Activated naive CD4-positive, alpha-beta T cell (primary cell): ENCODE results near the gene DRAP1.

Experiments
- DNase-seq, 4 experiments: peaks; one replicate each; lab custom pipeline; 2025; lab: John Stamatoyannopoulos, UW

Gene DRAP1

GRCh38 chr11:65903715-65904114 lies 15.5 kb upstream of the DRAP1 start:
- DNase-seq = no peak

DNA sequence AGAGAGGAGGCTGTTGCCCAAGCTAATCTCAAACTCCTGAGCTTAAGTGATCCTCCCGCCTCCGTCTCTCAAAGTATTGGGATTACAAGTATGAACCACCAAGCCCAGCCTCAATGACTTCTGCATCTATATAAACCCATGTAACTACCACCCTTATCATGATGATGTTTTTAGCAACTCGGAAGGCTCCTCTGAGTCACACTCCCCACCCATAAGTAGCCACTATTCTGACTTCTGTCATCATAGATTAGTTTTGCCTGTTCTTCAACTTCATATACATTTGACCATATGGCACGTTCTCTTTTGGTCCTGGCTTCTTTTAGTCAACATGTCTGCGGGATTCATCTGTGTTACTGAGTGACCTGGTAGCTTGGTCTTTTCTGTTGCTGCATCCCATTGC lies 12.6 kb upstream of the DRAP1 start:
- DNase-seq = no peak

DNA sequence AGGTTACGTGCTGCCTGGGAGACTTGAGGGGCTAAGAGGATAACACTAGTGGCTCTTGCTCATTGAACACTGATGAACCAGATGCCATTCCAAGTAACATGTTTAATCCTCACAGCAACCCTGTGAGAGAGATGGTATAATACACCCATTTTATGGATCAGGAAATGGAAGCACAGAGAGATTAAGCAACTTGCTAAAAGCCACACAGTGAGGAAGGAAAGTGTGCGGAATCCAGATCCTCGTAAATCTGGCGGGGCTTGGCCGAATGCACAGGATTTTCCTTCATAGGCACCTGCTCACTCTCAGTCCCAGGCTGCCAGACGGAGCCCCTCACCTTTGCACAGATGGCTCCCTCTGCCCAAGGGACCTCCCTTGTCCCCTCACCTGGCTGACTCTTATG lies 11.3 kb upstream of the DRAP1 start:
- DNase-seq = no peak

DNA sequence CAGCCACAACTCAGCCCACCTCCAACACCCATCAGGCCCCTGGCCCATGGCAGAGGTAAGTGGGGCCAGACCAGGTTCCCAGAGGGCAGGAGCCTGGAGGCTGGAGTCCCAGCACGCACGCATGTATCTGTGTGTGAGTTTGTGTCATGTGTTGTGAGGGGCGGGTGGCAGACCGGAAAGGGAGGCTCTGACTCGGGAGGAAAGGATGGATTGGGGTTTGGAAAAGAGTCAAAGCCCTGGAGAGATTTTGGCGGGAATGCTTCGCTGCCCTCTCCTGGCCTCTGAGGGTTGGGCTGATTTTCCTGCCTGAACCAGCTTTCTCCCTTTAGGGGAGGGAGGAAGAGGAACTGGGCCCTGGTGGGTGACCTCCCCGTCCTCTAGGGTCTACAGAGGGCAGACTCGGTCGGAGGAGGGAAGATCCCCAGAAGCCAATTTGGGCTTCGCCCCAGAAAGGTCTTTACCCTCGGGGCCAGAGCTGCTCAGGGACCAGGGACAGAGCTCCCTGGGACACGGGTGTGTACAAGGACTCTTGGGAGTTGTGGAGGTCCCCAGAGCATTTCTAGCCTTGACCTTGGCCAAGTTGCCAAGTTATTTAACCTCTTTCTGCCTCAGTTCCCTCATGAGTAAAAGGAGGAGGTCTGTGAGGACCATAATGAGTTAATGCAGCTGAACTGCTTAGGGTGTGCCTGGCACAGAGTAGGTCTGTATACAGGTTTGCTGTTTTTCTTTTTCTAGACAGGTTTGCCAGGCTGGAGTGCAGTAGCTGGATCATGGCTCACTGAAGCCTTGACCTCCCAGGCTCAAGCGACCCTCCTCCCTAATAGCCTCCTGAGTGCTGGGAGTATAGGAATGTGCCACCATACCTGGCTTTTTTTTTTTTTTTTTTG lies 7.3 kb upstream of the DRAP1 start:
- DNase-seq = no peak

GRCh38 chr11:65912845-65913244 lies 6.4 kb upstream of the DRAP1 start:
- no peak for DNase-seq

DNA sequence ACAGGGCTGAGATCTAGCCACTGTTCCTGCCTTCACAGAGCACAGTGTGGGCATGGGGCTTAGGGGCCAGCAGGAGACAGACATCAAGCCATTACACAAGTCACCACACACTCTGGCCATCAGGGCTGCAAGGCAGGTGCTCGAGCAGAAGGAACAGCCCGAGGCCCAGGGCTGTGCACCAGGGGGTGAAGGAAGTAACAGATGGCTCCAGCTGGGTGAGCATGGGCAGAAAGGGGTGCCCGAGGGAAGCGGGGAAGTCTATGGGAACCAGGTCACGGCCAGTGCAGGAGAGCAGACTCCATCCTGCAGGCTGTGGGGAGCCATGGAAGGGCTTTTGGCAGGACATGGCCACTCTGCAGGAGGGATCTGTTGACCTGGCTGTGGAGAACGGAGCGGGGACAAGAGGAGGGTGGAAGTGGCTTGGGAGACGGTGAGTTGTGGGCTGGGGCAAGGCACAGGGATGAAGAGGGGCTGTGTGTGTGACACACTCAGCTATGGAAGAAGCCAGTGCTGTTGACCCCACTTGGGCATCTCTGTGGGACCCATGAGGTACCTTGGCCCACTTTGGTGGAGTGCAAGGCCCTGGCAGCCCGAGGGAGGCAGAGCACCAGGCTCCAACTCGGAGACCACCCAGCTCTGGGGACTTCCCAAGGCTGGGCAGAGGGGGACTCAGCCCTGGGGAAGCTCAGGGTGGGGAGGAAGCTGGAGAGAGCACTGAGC lies 4.0 kb upstream of the DRAP1 start:
- no peak for DNase-seq

DNA sequence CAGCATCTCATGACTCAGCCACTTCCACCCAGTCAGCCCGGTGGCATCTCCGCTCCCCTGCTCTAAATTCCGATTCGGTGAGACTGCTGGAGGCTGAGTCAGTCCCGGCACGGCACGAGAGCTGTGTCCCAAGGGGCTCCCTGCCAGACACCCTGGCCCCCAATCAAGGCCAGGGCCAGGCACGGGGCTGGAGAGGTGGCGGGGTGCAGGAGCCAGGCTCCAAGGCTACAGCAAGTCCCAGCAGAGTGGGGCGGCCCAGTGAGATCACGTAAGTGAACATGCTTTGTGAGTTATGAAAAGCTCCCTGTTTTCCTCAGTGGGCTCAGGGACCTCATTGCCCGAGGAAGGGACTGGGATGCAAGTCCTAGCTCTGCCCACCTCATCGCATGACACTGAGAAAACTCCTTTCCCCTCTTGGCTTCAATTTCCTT lies 3.4 kb upstream of the DRAP1 start:
- no peak for DNase-seq

DNA sequence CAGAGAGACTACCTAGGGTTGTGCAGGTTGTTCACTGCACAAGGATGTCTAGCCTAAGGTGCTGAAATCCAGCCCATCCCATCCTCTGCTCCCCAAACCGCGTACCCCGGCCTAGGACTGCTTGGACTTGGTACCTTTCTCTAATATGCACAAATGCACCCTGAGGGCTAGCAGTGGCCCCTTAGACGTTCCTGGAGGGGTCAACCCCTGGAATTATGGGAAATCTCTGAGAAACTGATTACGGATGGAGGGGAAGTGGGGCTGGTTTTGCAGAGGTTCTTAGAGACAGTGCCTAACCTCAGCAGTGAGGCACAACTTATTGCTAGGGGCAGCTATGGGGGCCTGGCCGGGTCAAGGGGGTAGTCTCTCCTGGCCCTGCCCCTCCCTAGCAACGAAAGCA lies 2.8 kb upstream of the DRAP1 start:
- no peak for DNase-seq

- no peak for DNase-seq
These were observed 2.2 kb upstream of the DRAP1 start for GRCh38 chr11:65917077-65917433.

GRCh38 chr11:65917434-65918210 lies 1.6 kb upstream of the DRAP1 start:
- no peak for DNase-seq

DNA sequence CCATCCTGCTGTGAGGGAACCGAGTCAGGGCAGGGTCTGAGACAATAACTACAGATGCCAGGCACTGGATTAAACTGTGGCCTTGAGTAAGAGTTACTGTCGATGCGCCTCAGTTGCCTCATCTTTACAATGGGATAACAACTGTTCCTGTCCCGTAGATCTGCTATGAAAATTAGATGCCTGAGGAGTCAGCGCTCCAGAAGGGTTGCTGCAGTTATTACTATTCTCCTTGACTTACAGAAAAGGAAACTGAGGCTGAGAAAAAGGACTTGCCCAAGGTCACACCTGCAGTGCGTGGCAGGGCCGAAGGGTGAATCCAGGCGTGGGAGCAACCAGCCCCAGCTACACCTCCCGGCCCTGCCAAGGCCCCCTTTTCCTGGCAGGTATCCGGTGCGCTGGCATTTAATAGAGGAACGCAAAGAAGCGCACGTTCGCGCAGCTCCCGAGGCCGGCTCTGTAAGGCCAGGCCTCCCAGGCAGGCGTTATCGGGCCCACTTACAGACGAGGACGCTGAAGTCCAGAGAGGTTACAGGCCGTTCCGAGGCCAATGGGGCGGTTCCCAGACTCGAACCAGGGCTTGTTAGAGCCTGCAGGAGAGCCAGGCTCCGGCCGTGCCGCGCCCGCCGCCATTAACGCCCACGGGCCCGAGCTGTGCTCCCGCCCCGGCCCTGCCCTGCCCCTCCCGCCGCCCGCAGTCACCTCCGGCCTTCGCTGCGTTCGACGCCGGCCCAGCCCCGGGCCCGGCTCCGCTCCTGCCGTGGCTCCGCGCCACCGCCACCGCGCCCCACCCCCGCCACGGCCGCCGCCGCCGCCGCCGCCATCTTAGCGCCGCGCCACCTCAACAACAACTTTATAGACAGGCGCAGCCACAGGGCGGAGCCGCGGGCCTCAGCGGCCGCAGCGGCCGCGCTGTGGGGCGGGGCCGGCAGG lies 750 bp upstream of the DRAP1 start, which contains the start of gene C11orf68:
Gene C11orf68, minus strand, starts transcription at position 852 of the 930 bp plus-strand sequence. Its CDS starts 31 bp downstream, at position 821.
- DNase-seq = peak in 2 of 4 experiments; percentile 32 to 58

GRCh38 chr11:65919573-65920371 lies 546 bp downstream of the DRAP1 start:
- DNase-seq = peak in 3 of 4 experiments; percentile 56 to 70 (median 61)

GRCh38 chr11:65920372-65920802 lies 1.2 kb downstream of the DRAP1 start:
- DNase-seq = no peak

GRCh38 chr11:65921033-65921555 lies 1.9 kb downstream of the DRAP1 start:
- DNase-seq = no peak

- no peak for DNase-seq
These were observed 2.6 kb downstream of the DRAP1 start for GRCh38 chr11:65921876-65922275.

DNA sequence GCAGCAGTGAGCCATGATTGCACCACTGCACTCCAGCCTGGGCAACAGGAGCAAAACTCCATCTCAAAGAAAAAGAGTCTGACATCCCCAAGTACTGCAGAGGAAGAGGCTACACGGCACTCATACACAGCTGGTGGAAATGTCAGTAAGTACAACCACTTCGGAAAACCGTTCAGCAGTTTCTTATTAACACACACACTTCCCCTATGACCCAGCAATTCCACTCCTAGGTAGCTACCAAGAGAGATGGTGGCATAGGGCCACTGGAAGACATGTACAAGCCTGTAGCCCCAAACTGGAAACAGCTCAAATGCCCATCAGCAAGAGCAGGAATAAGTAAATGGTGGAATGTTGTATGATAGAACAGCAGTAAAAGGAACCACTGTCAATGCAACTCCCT lies 3.3 kb downstream of the DRAP1 start:
- no peak for DNase-seq

- DNase-seq = no peak
These were observed 6.2 kb downstream of the DRAP1 start for GRCh38 chr11:65925397-65925796.

DNA sequence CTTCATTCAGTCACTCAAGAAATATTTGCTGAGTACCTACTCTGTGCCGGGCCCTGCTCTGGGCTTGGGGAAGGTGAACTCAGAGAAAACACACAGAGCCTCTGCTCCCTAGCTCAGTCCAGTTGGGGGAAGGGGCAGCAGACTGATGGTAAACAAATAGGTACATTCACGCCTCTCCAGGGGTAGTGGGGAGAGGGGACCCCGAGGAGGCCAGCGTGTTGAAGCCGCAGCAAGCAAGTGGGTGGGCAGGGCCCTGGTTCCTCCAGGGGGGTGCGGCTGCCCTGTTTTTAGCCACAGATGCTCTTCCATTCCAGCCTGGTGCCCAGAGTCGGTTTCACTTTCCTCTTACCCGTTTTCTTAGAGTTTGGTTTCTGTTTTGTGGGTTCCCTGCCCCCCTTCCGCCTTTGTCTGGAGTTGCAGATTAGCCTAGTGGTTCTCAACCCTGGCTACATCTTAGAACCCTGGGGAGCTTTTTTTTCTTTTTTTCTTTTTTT lies 8.7 kb downstream of the DRAP1 start:
- peak in 3 of 4 experiments; percentile 18 to 67 (median 46) for DNase-seq

DNA sequence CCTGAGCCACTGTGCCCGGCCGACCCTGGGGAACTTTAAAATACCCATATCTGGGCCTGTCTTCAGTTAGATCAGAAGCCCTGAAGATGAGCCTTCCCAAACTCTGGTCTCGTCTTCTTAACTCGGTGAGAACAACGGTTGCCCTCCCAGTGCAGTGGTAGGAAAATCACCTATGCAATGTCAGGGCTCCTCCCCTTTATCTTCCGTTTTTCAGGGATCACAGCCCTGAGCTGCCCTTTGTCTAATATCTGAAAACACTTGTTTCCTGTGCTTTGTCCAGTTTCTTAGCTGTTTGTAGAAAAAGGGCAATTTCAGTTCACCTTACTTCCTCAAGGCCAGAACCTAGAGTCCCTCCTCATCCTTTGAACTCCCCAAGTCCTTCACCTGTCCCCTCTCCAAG lies 9.4 kb downstream of the DRAP1 start:
- DNase-seq = no peak
